Measurements from ENCODE around the gene TIPIN.

TIPIN gene

DNA sequence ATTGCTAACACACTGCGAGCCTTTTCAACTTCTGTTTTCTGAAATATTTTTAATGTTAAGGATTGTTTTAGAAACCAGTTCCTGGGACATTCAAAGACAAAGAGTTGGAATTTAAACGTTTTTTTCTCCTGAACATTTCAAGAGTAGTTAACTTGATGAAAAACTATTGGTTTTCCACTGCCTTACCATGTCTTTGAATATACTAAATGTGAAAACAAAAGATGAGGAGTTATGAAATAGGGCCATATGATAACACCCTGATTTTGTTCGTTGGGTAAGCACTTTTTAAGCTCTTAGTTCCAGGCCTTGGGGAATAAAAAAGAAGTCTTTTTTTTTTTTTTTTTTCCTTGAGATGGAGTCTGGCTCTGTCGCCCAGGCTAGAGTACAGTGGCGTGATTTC lies 60.3 kb downstream of the TIPIN start:
- DNase-seq = no peak

DNA sequence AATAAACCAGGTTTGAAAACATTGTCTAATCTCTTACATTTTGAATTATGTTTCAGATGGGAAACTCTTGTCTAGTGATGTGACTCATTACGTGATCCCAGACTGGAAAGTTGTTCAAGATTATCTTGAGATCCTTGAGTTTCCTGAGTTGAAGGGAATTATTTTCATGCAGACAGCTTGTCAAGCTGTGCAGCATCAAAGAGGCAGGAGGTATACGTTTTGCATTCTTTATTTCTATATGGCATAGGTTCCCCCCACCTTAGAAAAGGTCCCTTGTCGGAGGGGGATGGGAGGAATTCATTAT lies 61.6 kb downstream of the TIPIN start:
- peak; percentile 59 for DNase-seq

DNA sequence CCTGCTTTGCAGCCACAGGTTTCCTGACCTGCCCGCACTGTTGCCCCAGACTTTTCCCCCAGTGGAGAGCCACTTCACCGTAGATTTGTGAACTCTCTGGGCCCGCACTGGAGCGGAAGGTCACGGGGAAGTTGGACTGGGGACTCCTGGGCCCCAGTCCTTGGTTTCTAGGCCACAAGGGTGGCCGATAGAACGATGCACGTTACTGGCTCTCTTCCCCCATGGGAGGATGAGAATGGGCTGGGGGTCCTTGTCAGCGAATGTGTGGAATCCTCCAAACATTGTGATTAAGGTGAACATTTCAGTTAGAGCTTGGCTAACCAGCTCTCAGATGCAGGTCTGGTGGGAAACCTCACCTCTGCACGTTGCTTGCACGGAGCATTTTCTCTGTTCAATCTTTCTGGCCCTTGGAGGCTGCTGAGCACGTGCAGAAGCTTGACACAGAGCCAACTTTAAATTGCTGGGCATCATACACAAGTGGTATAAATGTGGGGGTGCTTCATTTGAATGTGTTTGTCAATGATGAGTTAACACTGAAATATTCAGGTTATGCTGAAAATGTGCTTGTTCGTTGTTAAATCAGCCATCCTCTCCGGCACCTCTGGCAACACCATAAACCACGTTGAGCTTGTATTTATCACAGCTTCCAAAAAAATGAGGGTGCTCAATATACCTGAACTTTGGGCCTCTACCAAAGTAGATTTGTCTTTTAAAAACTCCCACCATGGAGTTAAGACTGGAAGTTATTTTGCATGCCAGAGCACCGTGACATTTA lies 62.1 kb downstream of the TIPIN start:
- peak; percentile 91 for DNase-seq

- peak; percentile 55 for DNase-seq
Measured at GRCh38 chr15:66293419-66294156, 62.9 kb downstream of the TIPIN start, which contains the start of gene DIS3L. Gene DIS3L, plus strand, starts transcription at chr15:66293568. Its CDS starts 29 bp downstream, at chr15:66293597.

DNA sequence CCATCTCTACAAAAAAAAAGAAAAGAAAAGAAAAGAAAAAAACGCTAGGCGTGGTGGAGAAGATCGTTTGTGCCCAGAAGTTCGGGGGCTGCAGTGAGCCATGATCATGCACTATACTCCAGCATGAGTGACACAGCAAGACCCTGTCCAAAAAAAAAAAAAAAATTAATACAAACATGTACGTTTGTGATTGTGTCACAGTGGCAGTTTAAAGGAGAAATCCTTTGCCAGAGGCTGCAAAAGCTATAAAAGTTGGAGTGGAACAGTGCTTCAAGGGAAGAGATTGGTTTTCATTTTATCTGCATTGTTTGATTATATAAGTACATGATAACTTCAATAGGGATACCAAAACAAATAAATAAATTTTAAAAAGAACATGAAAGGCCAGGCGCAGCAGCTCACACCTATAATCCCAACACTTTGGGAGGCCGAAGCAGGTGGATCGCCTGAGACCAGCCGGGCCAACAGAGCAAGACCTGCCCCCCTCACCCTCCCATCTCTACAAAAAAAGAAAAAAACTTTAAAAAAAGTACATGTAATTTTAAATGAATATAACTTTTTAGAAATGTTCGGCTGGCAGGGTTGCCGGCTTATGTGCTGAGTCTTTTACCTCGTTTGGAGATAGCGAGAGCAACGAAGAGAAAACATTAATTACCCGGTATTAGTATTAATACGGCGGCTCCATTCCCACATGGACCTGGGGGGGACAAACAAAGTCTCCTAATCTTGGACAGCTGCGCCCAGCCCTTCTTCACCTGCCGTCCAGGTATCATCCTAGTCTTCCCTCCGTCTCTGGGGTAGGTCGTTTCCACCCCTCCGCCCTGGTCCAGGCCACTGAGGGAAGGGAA lies 63.7 kb downstream of the TIPIN start:
- DNase-seq = no peak

- peak; percentile 39 for DNase-seq
Measured at GRCh38 chr15:66291816-66292570, 64.5 kb downstream of the TIPIN start.

DNA sequence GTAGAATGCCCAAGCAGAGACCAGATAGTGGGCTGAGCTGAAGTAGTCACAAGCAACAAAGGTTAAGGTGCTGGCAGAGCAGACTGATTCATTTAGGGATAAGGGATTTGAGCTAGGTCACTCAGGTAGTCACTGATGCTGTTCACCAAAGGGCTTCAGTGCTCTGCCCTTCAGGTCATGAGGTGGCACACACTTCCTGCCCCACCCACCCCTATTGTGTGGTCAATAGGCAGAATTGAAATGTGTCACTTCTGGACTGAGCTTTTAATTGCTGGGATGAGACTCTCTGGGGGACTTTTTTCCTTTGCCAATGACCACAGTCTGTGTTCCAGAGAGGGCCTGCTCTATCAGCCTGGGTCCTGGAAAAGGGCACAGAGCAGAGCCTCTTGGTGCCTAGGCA lies 66.0 kb downstream of the TIPIN start:
- no peak for DNase-seq

DNA sequence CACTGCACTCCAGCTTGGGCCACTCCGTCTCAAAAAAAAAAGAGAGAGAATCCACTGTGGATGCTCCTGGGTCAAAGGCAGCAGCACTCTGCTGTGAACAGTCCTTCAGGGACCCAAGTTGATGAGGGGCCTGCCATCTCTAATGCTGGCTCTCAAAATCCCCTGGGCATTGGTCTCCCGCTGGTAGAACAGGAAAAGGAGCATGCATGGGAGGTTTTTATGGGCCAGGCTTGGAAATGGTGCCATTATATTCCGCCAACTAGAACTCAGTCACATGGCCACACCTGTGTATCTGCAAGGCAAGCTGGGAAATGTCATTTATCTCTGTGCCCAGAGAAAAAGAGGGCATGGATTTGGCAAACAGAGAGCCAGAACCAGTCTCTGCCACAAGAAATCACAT lies 66.5 kb downstream of the TIPIN start:
- DNase-seq = no peak

GRCh38 chr15:66288551-66289185 lies 67.8 kb downstream of the TIPIN start:
- no peak for DNase-seq

DNA sequence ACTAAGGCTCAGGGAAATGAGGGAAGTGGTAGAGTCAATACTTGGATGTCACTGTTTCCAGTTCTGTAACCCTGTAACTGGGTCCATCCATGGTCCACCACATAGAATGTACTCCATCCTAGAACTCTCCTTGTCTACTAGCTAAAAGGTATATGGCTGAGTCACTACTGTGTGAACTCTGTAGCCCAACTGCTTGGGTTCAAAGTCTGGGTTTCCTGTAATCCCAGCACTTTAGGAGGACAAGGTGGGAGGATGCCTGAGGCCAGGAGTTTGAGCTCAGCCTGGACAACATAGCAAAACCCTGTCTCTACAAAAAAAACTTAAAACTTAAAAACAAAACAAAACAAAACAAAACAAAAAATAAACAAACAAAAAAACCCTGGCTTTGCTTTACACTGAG lies 68.4 kb downstream of the TIPIN start:
- no peak for DNase-seq

- DNase-seq = peak; percentile 37
Measured at GRCh38 chr15:66287461-66288057, 68.9 kb downstream of the TIPIN start.

All from fibroblast of skin of right biceps (primary cell).